Sigmoid colon (tissue), 4 donors: Measurements from ENCODE around the gene M6PR.

Experiments used
- CTCF ChIP-seq, 4 experiments: fragments of 450-650 bp in 3 of 4; fragments of 200-600 bp in 1 of 4; IDR thresholded peaks; one replicate each; pipeline ENCODE4 v1.5.1; 2016 to 2019; ENCODE audit warnings: antibody characterized with exemption in 4 of 4, mild to moderate bottlenecking in 3 of 4, moderate library complexity in 2 of 4
- EP300 ChIP-seq, 4 donors: sonication (generic); formaldehyde crosslinking; IDR thresholded peaks; one replicate each; pipeline ENCODE4 v1.6.1; 2017; ENCODE audit warnings: antibody characterized with exemption in 4 of 4
- POLR2A ChIP-seq, 2 donors: fragments of 450-650 bp; IDR thresholded peaks; one replicate each; pipeline ENCODE4 v1.6.1; 2016; ENCODE audit warnings: antibody characterized with exemption in 2 of 2, mild to moderate bottlenecking in 2 of 2, moderate library complexity in 2 of 2
- POLR2AphosphoS5 ChIP-seq, 4 donors: sonication (generic); formaldehyde crosslinking; IDR thresholded peaks; one replicate each; pipeline ENCODE4 v1.6.1; 2017; ENCODE audit warnings: antibody characterized with exemption in 4 of 4

- TF ChIP-seq POLR2AphosphoS5 (IDR thresholded peaks at IDR 0.05) (no peak), CTCF (IDR thresholded peaks at IDR 0.05) (no peak), EP300 (IDR thresholded peaks at IDR 0.05) (no peak), POLR2A (IDR thresholded peaks at IDR 0.05) (no peak)
Observed at GRCh38 chr12:8947737-8948136, 1.7 kb downstream of the M6PR start.
